H9 (cell line): ENCODE data around the gene LYPD6. TPM values are rescaled to one million over a fixed set of nuclear protein-coding genes. Genes with fewer than 3 reads are reported as not detected.

Experiments
- DNase-seq: peaks from one replicate; pipeline ENCODE4 v3.0.0-alpha.2; 2017
- H2AFZ ChIP-seq: one replicate; pipeline ENCODE4 v1.6.1; 2013; ENCODE audit warnings: mild to moderate bottlenecking, low read length, control low read depth, moderate library complexity
- H2AK5ac ChIP-seq: 2 replicates; pipeline ENCODE4 v1.6.1; 2013; ENCODE audit warnings: low read length, control low read depth, mixed read lengths; ENCODE audit not compliant: insufficient read length
- H2BK120ac ChIP-seq: one replicate; pipeline ENCODE4 v1.6.1; 2013; ENCODE audit warnings: low read depth, mild to moderate bottlenecking, low read length, control low read depth, inconsistent platforms; ENCODE audit not compliant: poor library complexity, severe bottlenecking
- H2BK12ac ChIP-seq: 2 replicates; pipeline ENCODE4 v1.6.1; 2013; ENCODE audit warnings: low read length, control low read depth, mixed read lengths, low read depth; ENCODE audit not compliant: insufficient read length
- H2BK15ac ChIP-seq: 2 replicates; pipeline ENCODE4 v1.6.1; 2013; ENCODE audit warnings: low read depth, low read length, control low read depth
- H2BK20ac ChIP-seq: one replicate; pipeline ENCODE4 v1.6.1; 2013; ENCODE audit warnings: low read depth, mild to moderate bottlenecking, low read length, control low read depth, inconsistent platforms; ENCODE audit not compliant: poor library complexity, severe bottlenecking
- H2BK5ac ChIP-seq: 2 replicates; pipeline ENCODE4 v1.6.1; 2013; ENCODE audit warnings: low read length, control low read depth, mixed read lengths; ENCODE audit not compliant: insufficient read length
- H3K14ac ChIP-seq: 2 replicates; pipeline ENCODE4 v1.6.1; 2013; ENCODE audit warnings: low read length, control low read depth; ENCODE audit not compliant: insufficient read depth
- H3K18ac ChIP-seq: 2 replicates; pipeline ENCODE4 v1.6.1; 2013; ENCODE audit warnings: low read depth, mild to moderate bottlenecking, mixed read lengths, low read length, control low read depth; ENCODE audit not compliant: insufficient read length
- H3K23ac ChIP-seq: 2 replicates; pipeline ENCODE4 v1.6.1; 2013; ENCODE audit warnings: low read length, control low read depth, mixed read lengths, low read depth; ENCODE audit not compliant: insufficient read length
- H3K23me2 ChIP-seq: 2 replicates; pipeline ENCODE4 v1.6.1; 2013; ENCODE audit warnings: low read depth, mild to moderate bottlenecking, mixed read lengths, low read length, control low read depth; ENCODE audit not compliant: insufficient read length, poor library complexity, severe bottlenecking
- H3K27ac ChIP-seq: 2 replicates; pipeline ENCODE4 v1.5.1; 2013; ENCODE audit warnings: low read length, control low read depth, mixed read lengths, low read depth; ENCODE audit not compliant: insufficient read length
- H3K27me3 ChIP-seq: 2 replicates; pipeline ENCODE4 v1.6.1; 2013; ENCODE audit warnings: low read length, control low read depth, inconsistent platforms; ENCODE audit not compliant: insufficient read depth
- H3K4ac ChIP-seq: 2 replicates; pipeline ENCODE4 v1.6.1; 2013; ENCODE audit warnings: low read depth, mild to moderate bottlenecking, control low read depth, inconsistent platforms, low read length, moderate library complexity
- H3K4me1 ChIP-seq: 2 replicates; pipeline ENCODE4 v1.6.1; 2013; ENCODE audit warnings: low read length, control low read depth, inconsistent platforms; ENCODE audit not compliant: insufficient read depth
- H3K4me2 ChIP-seq: 2 replicates; pipeline ENCODE4 v1.6.1; 2013; ENCODE audit warnings: low read length, control low read depth, mixed read lengths; ENCODE audit not compliant: insufficient read length, insufficient read depth
- H3K56ac ChIP-seq: 2 replicates; pipeline ENCODE4 v1.6.1; 2013; ENCODE audit warnings: low read depth, mild to moderate bottlenecking, mixed read lengths, low read length, control low read depth; ENCODE audit not compliant: insufficient read length
- H3K79me1 ChIP-seq: 2 replicates; pipeline ENCODE4 v1.6.1; 2013; ENCODE audit warnings: low read depth, mild to moderate bottlenecking, moderate library complexity, low read length, control low read depth, inconsistent platforms; ENCODE audit not compliant: insufficient read depth, poor library complexity, severe bottlenecking
- H3K79me2 ChIP-seq: 2 replicates; pipeline ENCODE4 v1.6.1; 2013; ENCODE audit warnings: low read length, control low read depth, inconsistent platforms; ENCODE audit not compliant: insufficient read depth
- H3K9ac ChIP-seq: 2 replicates; pipeline ENCODE4 v1.6.1; 2013; ENCODE audit warnings: low read length, control low read depth, mixed read lengths; ENCODE audit not compliant: insufficient read length; ENCODE audit errors: extremely low read depth
- H3K9me3 ChIP-seq: one replicate; pipeline ENCODE4 v1.6.1; 2013; ENCODE audit warnings: low read depth, low read length, inconsistent platforms; ENCODE audit not compliant: control insufficient read depth
- H3T11ph ChIP-seq: one replicate; pipeline ENCODE4 v1.6.1; 2013; ENCODE audit warnings: mild to moderate bottlenecking, low read length, control low read depth, inconsistent platforms
- H4K20me1 ChIP-seq: one replicate; pipeline ENCODE4 v1.6.1; 2013; ENCODE audit not compliant: control insufficient read depth, insufficient read length, insufficient read depth
- H4K5ac ChIP-seq: 2 replicates; pipeline ENCODE4 v1.6.1; 2013; ENCODE audit warnings: low read depth, mild to moderate bottlenecking, mixed read lengths, low read length, control low read depth; ENCODE audit not compliant: insufficient read length
- H4K8ac ChIP-seq: replicated peaks from 2 replicates; pipeline ENCODE4 v1.6.1; 2013; ENCODE audit warnings: low read length, control low read depth, mixed read lengths, low read depth; ENCODE audit not compliant: insufficient read length
- H4K91ac ChIP-seq: 2 replicates; pipeline ENCODE4 v1.6.1; 2013; ENCODE audit warnings: low read depth, mild to moderate bottlenecking, moderate library complexity, mixed read lengths, low read length, control low read depth; ENCODE audit not compliant: insufficient read length
- H3K27ac Mint-ChIP-seq, 3 experiments: 2 replicates in 2 of 3; 3 replicates in 1 of 3; pipeline ENCODE4 v1.8.0; 2020 to 2021; ENCODE audit warnings: mixed read lengths in 3 of 3, mild to moderate bottlenecking in 1 of 3, moderate library complexity in 1 of 3
- H3K27me3 Mint-ChIP-seq: 2 replicates; pipeline ENCODE4 v1.8.0; 2021; ENCODE audit warnings: low read depth, mild to moderate bottlenecking, moderate library complexity, mixed read lengths
- H3K36me3 Mint-ChIP-seq, 3 experiments: 2 replicates in 2 of 3; 3 replicates in 1 of 3; pipeline ENCODE4 v1.8.0; 2020 to 2021; ENCODE audit warnings: low read depth in 3 of 3, mixed read lengths in 3 of 3; ENCODE audit not compliant: insufficient read depth in 1 of 3
- H3K4me1 Mint-ChIP-seq, 2 experiments: 2 replicates each; pipeline ENCODE4 v1.8.0; 2020; ENCODE audit warnings: mixed read lengths in 2 of 2
- H3K4me3 Mint-ChIP-seq, 2 experiments: 2 replicates in 1 of 2; 3 replicates in 1 of 2; pipeline ENCODE4 v1.8.0; 2020 to 2021; ENCODE audit warnings: mild to moderate bottlenecking in 2 of 2, mixed read lengths in 2 of 2, moderate library complexity in 1 of 2
- H3K9me3 Mint-ChIP-seq, 2 experiments: 2 replicates in 1 of 2; 3 replicates in 1 of 2; pipeline ENCODE4 v1.8.0; 2020; ENCODE audit warnings: mild to moderate bottlenecking in 2 of 2, mixed read lengths in 2 of 2, moderate library complexity in 1 of 2
- CTCF ChIP-seq: fragments of 200-600 bp; sonication (generic); conservative IDR thresholded peaks from 3 replicates; pipeline ENCODE4 v1.8.0; 2021; ENCODE audit warnings: antibody characterized with exemption, mild to moderate bottlenecking
- WGBS: extraction: QIAGEN DNeasy Blood & Tissue Kit; methylation state at CpG from one replicate; pipeline ENCODE4 v1.1.7; 2013; ENCODE audit warnings: missing lambda C conversion rate, low lambda C conversion rate, mixed read lengths; ENCODE audit not compliant: insufficient read length; ENCODE audit errors: extremely low coverage; 5-methylcytosine and 5-hydroxymethylcytosine counted together
- total RNA-seq: library from RNA; stranded (reverse); gene quantifications from 2 replicates; pipeline ENCODE4 v1.2.1, GENCODE V29; 2021

The LYPD6 gene
- total RNA-seq, 1 experiment from 2014 or later, result 3.0 TPM

GRCh38 chr2:149312039-149312438 lies 18.3 kb upstream of the LYPD6 start:
- Mint-ChIP-seq H3K27me3 (no peaks in the 10 kb centered on the region; the same call in 1 of the 2 replicates), H3K27ac (no peak overlapping the region), H3K4me1 (peaks cover 21 to 25% of the 10 kb centered on the region in 2 experiments), H3K36me3 (no peaks in the 10 kb centered on the region), H3K9me3 (no peaks in the 10 kb centered on the region), H3K4me3 (no peak overlapping the region)
- H3K27me3 ChIP-seq, result no peaks in the 10 kb centered on the region
- DNase-seq, result no peak
- no peak overlapping the region for H2BK5ac ChIP-seq
- no peaks in the 10 kb centered on the region for H3K79me2 ChIP-seq
- no peaks in the 10 kb centered on the region for H3K23me2 ChIP-seq
- H3K9ac ChIP-seq, result no peak overlapping the region
- H2BK20ac ChIP-seq, result no peak overlapping the region
- no peak overlapping the region for H2AFZ ChIP-seq
- H4K8ac ChIP-seq, result no peak overlapping the region
- no CpG with 5 or more reads among the region's 1 CpG for WGBS
- no peak overlapping the region for H2AK5ac ChIP-seq
- H3K4ac ChIP-seq, result no peak overlapping the region
- no peak overlapping the region for H2BK15ac ChIP-seq
- H3K56ac ChIP-seq, result no peak overlapping the region
- no peak for TF ChIP-seq CTCF
- no peak overlapping the region for H3T11ph ChIP-seq
- H4K91ac ChIP-seq, result no peak overlapping the region
- no peak overlapping the region for H3K27ac ChIP-seq
- H2BK12ac ChIP-seq, result no peak overlapping the region
- no peak overlapping the region for H3K4me2 ChIP-seq
- H3K79me1 ChIP-seq, result no peaks in the 10 kb centered on the region
- no peak overlapping the region for H3K14ac ChIP-seq
- H3K4me1 ChIP-seq, result no peaks in the 10 kb centered on the region
- no peak overlapping the region for H3K23ac ChIP-seq
- no peaks in the 10 kb centered on the region for H4K20me1 ChIP-seq
- H3K9me3 ChIP-seq, result no peaks in the 10 kb centered on the region
- no peak overlapping the region for H3K18ac ChIP-seq
- H4K5ac ChIP-seq, result no peak overlapping the region
- no peak overlapping the region for H2BK120ac ChIP-seq
